ENCODE measurements around the gene AGO1. TPM values are rescaled to one million over a fixed set of nuclear protein-coding genes. Genes with fewer than 3 reads are reported as not detected.

The AGO1 gene
- total RNA-seq, 1 experiment from 2014 or later: 36.2 TPM

DNA sequence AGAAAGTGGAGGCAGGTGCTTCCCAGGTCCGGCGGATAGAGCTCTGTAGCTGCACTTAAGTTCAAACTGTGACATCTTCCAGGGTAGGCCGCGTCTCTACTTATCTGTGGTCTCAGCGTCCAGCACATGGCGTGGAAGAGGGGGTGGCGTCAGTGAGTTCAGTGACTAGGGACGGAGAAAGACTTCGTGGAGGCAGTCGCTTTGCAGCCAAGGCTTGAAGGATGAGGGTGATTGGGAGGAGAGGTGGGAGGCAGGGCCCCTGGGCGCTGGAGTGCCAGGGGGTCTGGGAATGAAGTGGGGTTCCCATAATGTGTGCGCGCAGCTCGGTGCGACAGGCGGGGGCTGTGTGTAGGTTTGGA lies 444 bp upstream of the AGO1 start:
- Histone ChIP-seq H4K20me1 (ENCODE audit: insufficient read depth) (no peaks in the 10 kb centered on the region), H3K4me1 (ENCODE audit: control insufficient read depth in 1 of 2, insufficient read depth in 2 of 2, low read length in 2 of 2) (peaks cover 0 to 31% of the 10 kb centered on the region in 2 experiments; a peak in 3 of 4 replicates), H3K4me2 (ENCODE audit: low read length) (peak overlapping the region; percentile 98), H3K9ac (ENCODE audit: low read length) (no peak overlapping the region), H3K36me3 (ENCODE audit: control insufficient read depth in 1 of 2, insufficient read depth in 2 of 2, low read length in 2 of 2) (no peaks in the 10 kb centered on the region), H3K9me2 (ENCODE audit: insufficient read depth) (no peaks in the 10 kb centered on the region), H2AFZ (ENCODE audit: low read depth, low read length, poor library complexity, severe bottlenecking) (peak overlapping the region; percentile 77), H3K27me3 (ENCODE audit: insufficient read depth, low read length) (no peaks in the 10 kb centered on the region), H3K4me3 (replicated peaks in 1 of 2; ENCODE audit: low read depth in 1 of 2, low read length in 2 of 2) (peak overlapping the region; percentile 16 to 94; a peak in 2 of 4 replicates), H3K9me3 (ENCODE audit: control insufficient read depth in 1 of 2, insufficient read depth in 1 of 2, low read depth in 1 of 2, low read length in 2 of 2) (no peaks in the 10 kb centered on the region), H3K79me2 (ENCODE audit: insufficient read depth, low read length) (peaks cover 35% of the 10 kb centered on the region), H3K27ac (ENCODE audit: low read depth, low read length) (no peak overlapping the region)
- peak; percentile 4 for ATAC-seq
- intact Hi-C loops (cut with micrococcal nuclease): no loop called here
- BruUV-seq (replicated peaks): no TSS peak
- POLR2A ChIA-PET: no interaction called here
- CTCF ChIA-PET: interaction anchor here (0.8 to 1.2 kb wide), 6 partner anchors 9 to 48 kb away, joined by 3 to 12 read pairs (median 4); partner anchors contain the start of gene AGO3
- RAD21 ChIA-PET (ENCODE audit: low non-redundant PET in 1 of 2, low total read pairs in 2 of 2, uncharacterized antibody in 2 of 2, unreplicated experiment in 2 of 2): no interaction called here
- no peak for DNase-seq (ENCODE audit: low read depth, low spot score)
- TF ChIP-seq, protein P1, sequence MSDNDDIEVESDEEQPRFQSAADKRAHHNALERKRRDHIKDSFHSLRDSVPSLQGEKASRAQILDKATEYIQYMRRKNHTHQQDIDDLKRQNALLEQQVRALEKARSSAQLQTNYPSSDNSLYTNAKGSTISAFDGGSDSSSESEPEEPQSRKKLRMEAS (IDR thresholded peaks at IDR 0.05): no peak
- no peak for TF ChIP-seq CEBPB (IDR thresholded peaks at IDR 0.05; ENCODE audit: low read depth)
- TF ChIP-seq EGR1 (IDR thresholded peaks at IDR 0.05; ENCODE audit: low read depth): no peak
- no peak for TF ChIP-seq ZNF274 (IDR thresholded peaks at IDR 0.05; ENCODE audit: low read depth, low read length)
- TF ChIP-seq CBX3 (IDR thresholded peaks at IDR 0.05; ENCODE audit: low read depth): no peak
- TF ChIP-seq SRF (IDR thresholded peaks at IDR 0.05; ENCODE audit: low read depth): no peak
- TF ChIP-seq SP1 (IDR thresholded peaks at IDR 0.05; ENCODE audit: low read depth): no peak
- TF ChIP-seq RAD21 (IDR thresholded peaks at IDR 0.05; ENCODE audit: low read depth): no peak
- TF ChIP-seq ELF1 (IDR thresholded peaks at IDR 0.05; ENCODE audit: borderline replicate concordance, low read depth): no peak
- TF ChIP-seq, protein P2, sequence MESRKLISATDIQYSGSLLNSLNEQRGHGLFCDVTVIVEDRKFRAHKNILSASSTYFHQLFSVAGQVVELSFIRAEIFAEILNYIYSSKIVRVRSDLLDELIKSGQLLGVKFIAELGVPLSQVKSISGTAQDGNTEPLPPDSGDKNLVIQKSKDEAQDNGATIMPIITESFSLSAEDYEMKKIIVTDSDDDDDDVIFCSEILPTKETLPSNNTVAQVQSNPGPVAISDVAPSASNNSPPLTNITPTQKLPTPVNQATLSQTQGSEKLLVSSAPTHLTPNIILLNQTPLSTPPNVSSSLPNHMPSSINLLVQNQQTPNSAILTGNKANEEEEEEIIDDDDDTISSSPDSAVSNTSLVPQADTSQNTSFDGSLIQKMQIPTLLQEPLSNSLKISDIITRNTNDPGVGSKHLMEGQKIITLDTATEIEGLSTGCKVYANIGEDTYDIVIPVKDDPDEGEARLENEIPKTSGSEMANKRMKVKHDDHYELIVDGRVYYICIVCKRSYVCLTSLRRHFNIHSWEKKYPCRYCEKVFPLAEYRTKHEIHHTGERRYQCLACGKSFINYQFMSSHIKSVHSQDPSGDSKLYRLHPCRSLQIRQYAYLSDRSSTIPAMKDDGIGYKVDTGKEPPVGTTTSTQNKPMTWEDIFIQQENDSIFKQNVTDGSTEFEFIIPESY (IDR thresholded peaks at IDR 0.05; ENCODE audit: extremely low read depth, insufficient replicate concordance, low read length): no peak

Measured in HCT116 (cell line).